Duodenal mucosa (tissue), 2 donors: ENCODE data around the gene RASEF.
"Not testable (repeated sequence)": the region's sequence is repeated elsewhere in the genome, so short reads cannot be mapped to it uniquely, and the experiment has no call there.

ENCODE experiments used
- H3K27ac ChIP-seq: one replicate; pipeline ENCODE4 v1.7.0; 2013; ENCODE audit warnings: low read depth, low read length
- H3K27me3 ChIP-seq, 2 donors: one replicate each; pipeline ENCODE4 v1.7.0; 2013; ENCODE audit warnings: low read length in 2 of 2, control low read depth in 1 of 2; ENCODE audit not compliant: insufficient read depth in 2 of 2, control insufficient read depth in 1 of 2
- H3K36me3 ChIP-seq, 2 donors: one replicate each; pipeline ENCODE4 v1.7.0; 2013; ENCODE audit warnings: low read length in 2 of 2, control low read depth in 1 of 2; ENCODE audit not compliant: insufficient read depth in 2 of 2, control insufficient read depth in 1 of 2
- H3K4me1 ChIP-seq, 2 donors: one replicate each; pipeline ENCODE4 v1.7.0; 2013; ENCODE audit warnings: low read length in 2 of 2, control low read depth in 1 of 2; ENCODE audit not compliant: insufficient read depth in 2 of 2, control insufficient read depth in 1 of 2
- H3K4me3 ChIP-seq, 2 donors: one replicate each; pipeline ENCODE4 v1.7.0; 2013; ENCODE audit warnings: low read length in 2 of 2, low read depth in 1 of 2
- H3K9ac ChIP-seq, 2 donors: one replicate each; pipeline ENCODE4 v1.7.0; 2013; ENCODE audit warnings: low read length in 2 of 2, low read depth in 1 of 2
- H3K9me3 ChIP-seq, 2 donors: one replicate each; pipeline ENCODE4 v1.7.0; 2013; ENCODE audit warnings: low read length in 2 of 2, control low read depth in 1 of 2; ENCODE audit not compliant: control insufficient read depth in 1 of 2

RASEF gene

DNA sequence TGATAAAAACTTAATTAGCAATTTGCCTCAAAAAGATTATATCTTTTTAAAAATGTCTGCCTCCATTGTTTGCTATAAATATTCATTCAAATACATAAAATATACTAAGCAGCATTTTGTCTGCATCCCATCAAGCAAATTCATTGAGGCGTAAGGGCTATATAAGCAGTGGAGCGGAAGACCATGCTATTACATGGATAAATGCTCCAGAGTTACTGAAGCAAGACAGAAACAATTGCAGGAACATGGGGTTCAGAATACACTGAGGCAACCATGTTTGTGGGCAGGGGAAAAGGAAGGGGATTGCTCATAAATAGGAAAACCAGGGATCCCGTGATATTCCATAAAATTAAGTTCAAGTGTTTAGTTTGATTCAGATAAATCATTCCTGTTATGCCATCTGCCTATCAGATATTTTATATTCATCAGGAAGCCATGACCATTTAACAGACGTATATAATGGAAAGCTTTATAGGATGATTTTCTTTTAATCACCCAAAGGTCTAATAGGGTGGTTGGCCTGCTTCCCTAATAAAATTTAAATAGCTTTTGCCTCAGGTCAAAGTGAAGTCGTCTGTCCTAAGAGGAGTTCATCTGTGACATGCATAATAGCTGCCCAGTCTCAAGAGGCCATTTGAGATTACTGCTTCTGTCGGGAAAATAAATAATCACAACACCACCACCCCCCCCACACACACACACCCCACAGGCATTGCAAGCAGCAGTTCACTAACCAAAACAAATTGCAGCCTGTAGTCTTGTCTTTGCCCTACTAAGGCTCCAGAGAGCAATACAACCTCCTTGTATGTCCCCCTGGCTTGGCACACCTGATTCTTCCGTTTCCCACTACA, 105.2 kb downstream of the RASEF start:
- Histone ChIP-seq H3K27me3 (no peaks in the 10 kb centered on the region), H3K4me1 (no peaks in the 10 kb centered on the region), H3K4me3 (no peak overlapping the region), H3K9me3 (no peaks in the 10 kb centered on the region), H3K9ac (no peak overlapping the region), H3K36me3 (no peaks in the 10 kb centered on the region), H3K27ac (no peak overlapping the region)

DNA sequence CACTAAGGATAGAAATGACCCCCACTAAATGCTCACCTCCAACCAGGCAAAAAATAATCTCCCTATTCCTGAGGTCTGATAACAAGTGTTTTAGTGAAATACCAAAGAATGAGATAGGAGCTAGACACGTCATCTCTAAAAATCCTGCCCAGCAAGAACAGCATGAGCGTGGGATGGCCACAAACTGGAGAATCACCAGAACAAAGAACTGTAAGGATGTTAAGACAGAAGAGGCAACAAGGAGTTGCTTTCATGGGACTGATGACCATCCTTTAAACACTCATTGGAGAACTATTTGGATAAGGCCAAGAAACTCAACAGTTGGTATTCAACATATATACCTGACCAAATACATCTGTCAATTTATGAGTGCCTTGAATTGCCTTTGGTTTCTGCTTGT, 113.7 kb downstream of the RASEF start:
- Histone ChIP-seq H3K4me3 (no peak overlapping the region), H3K9me3 (no peaks in the 10 kb centered on the region), H3K4me1 (no peaks in the 10 kb centered on the region), H3K36me3 (no peaks in the 10 kb centered on the region), H3K27me3 (no peaks in the 10 kb centered on the region), H3K9ac (no peak overlapping the region), H3K27ac (no peak overlapping the region)

DNA sequence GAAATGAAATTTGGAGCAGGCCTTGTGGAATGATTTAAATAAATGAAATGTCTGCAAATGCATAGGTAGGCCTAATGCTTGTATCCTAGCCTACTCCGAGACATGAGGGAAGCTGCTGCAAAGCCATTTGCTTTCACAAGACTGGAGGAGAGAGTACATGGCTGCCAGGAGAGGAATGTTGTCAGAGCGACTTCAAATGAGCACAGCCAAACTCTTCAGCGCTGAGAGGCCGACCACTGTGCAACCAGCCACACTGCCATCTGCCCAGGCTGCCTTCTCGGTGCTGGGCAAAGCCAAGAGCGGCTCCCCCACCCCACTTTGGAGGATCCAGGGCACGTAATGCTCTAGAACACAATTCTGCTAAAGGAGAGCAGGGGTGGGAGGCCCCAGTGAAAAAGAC, 122.6 kb downstream of the RASEF start:
- no peak overlapping the region for H3K4me3 ChIP-seq
- no peak overlapping the region for H3K27ac ChIP-seq
- no peaks in the 10 kb centered on the region for H3K36me3 ChIP-seq
- no peak overlapping the region for H3K9ac ChIP-seq
- H3K27me3 ChIP-seq = no peaks in the 10 kb centered on the region
- H3K9me3 ChIP-seq = no peaks in the 10 kb centered on the region
- no peaks in the 10 kb centered on the region for H3K4me1 ChIP-seq

GRCh38 chr9:82939451-82939850, 123.5 kb downstream of the RASEF start:
- Histone ChIP-seq H3K4me1 (no peaks in the 10 kb centered on the region), H3K9ac (no peak overlapping the region), H3K36me3 (no peaks in the 10 kb centered on the region), H3K9me3 (no peaks in the 10 kb centered on the region), H3K27ac (no peak overlapping the region), H3K4me3 (no peak overlapping the region), H3K27me3 (no peaks in the 10 kb centered on the region)

DNA sequence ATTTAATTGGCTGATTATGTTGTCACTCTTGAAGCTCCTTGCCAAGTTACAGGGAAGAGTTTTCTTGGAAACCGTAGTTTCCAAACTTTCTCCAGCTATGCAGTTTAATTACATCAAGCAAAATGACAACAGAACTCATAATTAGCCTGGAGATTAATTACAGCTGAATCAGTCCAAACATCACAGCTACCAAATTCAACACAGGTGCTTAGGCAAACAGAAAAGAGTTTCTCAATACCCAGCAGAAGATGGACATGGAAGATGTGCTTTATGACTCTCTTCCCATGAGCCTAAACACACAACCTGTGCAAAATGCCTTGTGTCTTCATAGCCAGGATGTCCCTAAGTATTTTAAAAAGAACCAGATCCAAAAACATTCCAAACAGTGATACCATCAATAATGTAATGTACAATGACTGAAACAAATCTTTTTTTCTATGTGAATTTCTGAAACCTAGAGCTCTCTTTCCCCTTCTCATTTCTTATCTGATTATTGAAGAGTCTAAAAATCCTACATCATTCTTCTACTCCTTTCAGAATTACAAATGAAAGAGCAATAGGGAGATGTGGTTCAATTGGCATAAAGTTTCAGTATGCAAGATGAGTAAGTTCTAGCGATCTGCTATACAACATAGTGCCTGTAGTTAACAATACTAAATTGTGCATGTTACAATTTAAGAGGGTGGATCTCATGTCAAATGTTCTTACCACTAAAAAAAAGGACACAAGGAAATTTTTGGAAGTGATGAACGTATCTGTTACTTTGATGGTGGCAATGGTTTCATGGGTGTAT, 124.3 kb downstream of the RASEF start:
- Histone ChIP-seq H3K4me1 (no peaks in the 10 kb centered on the region), H3K27ac (no peak overlapping the region), H3K27me3 (no peaks in the 10 kb centered on the region), H3K4me3 (no peak overlapping the region), H3K9me3 (no peaks in the 10 kb centered on the region), H3K9ac (no peak overlapping the region), H3K36me3 (no peaks in the 10 kb centered on the region)

DNA sequence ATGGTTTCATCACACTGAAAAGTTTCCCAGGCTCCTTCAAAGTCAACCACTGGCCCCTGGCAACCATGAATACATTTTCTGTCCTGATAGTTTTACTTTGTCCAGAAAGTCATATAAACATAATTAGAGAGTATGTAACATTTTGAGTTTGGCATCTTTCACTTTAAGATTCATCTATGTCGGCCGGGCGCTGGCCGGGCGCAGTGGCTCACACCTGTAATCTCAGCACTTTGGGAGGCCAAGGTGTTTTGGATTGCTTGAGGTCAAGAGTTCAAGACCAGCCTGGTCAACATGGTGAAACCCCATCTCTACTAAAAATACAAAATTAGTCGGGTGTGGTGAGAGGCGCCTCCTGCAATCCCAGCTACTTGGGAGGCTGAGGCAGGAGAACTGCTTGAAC, 126.4 kb downstream of the RASEF start:
- H3K4me3 ChIP-seq, H3K9me3 ChIP-seq, H3K9ac ChIP-seq, H3K36me3 ChIP-seq, H3K27me3 ChIP-seq, H3K27ac ChIP-seq, H3K4me1 ChIP-seq: not testable (repeated sequence)

DNA sequence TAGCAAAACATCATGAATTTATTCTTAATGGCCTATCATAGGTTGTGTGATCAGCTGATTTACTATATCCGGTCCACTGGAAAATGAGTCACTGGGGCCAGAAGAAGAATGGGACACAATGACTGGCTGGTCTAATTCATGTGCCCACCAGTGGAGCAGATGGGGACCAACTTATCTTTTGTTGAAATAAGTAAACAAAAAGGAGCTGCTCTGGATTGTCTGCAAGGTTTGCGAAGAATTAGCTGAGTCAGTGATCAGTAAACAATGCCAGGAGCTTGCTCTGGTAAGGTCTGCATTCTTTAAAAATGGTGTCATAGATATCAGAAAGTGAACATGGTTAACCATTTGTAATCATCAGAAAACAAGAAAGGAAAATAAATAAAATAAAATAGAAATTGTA, 128.0 kb downstream of the RASEF start:
- H3K9me3 ChIP-seq = no peaks in the 10 kb centered on the region

GRCh38 chr9:82934025-82934424, 128.9 kb downstream of the RASEF start:
- H3K27ac ChIP-seq, H3K9ac ChIP-seq, H3K4me3 ChIP-seq, H3K36me3 ChIP-seq, H3K4me1 ChIP-seq, H3K27me3 ChIP-seq, H3K9me3 ChIP-seq: not testable (repeated sequence)

More for the DNA sequence above, 128.0 kb downstream of the RASEF start:
- H3K27me3 ChIP-seq = no peaks in the 10 kb centered on the region
- H3K4me1 ChIP-seq = no peaks in the 10 kb centered on the region
- H3K36me3 ChIP-seq = no peaks in the 10 kb centered on the region
- H3K4me3 ChIP-seq = no peak overlapping the region
- H3K27ac ChIP-seq = no peak overlapping the region
- H3K9ac ChIP-seq = no peak overlapping the region

DNA sequence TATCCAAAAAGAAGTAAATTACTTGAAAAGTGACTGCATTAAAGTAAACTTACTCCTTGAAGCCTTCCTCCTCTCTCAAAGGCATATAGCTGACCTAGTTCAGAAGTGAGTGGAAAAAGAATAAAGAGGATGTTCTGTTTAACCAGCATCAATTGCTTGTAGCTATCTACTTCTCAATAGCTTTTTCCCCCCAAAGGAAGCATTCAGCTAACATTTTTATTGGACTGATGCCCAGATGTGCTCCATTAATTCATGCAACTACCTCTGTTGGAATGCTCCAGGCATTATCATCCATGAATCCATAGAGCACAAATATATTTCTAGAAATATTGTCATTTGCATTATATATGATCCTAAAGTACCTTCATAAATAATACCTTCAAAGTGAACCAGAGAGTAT, 132.8 kb downstream of the RASEF start:
- Histone ChIP-seq H3K36me3 (no peaks in the 10 kb centered on the region), H3K4me3 (no peak overlapping the region)

More for the DNA sequence above, 132.8 kb downstream of the RASEF start:
- H3K27ac ChIP-seq = no peak overlapping the region
- H3K9me3 ChIP-seq = no peaks in the 10 kb centered on the region
- no peaks in the 10 kb centered on the region for H3K27me3 ChIP-seq
- H3K9ac ChIP-seq = no peak overlapping the region
- H3K4me1 ChIP-seq = no peaks in the 10 kb centered on the region
